Measurements from ENCODE around the gene HOXB2.

DNA sequence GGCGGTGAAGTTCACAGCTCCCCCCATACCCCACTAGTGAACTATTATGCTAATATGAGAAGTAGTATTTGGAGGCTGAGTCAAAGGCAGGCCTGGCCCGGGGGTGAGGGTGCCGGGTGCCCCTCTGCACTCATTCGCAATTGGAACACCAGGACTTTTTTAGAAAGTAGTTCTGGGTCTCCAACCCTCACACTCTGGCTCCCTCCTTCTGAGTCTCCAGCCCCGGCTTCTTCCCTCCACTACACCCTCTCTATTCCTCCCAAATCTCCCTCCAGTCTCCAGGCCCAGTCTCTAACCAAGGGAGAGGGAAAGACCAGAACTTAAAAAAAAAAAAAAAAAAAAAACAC, 11.3 kb upstream of the HOXB2 start:
- TF ChIP-seq, protein P1, sequence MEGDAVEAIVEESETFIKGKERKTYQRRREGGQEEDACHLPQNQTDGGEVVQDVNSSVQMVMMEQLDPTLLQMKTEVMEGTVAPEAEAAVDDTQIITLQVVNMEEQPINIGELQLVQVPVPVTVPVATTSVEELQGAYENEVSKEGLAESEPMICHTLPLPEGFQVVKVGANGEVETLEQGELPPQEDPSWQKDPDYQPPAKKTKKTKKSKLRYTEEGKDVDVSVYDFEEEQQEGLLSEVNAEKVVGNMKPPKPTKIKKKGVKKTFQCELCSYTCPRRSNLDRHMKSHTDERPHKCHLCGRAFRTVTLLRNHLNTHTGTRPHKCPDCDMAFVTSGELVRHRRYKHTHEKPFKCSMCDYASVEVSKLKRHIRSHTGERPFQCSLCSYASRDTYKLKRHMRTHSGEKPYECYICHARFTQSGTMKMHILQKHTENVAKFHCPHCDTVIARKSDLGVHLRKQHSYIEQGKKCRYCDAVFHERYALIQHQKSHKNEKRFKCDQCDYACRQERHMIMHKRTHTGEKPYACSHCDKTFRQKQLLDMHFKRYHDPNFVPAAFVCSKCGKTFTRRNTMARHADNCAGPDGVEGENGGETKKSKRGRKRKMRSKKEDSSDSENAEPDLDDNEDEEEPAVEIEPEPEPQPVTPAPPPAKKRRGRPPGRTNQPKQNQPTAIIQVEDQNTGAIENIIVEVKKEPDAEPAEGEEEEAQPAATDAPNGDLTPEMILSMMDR (conservative IDR thresholded peaks at IDR 0.05; ENCODE audit: low read length), result no peak
- no peak for TF ChIP-seq EZH2phosphoT487 (IDR thresholded peaks at IDR 0.05; ENCODE audit: borderline replicate concordance, low read depth, low read length)
